ENCODE measurements around the gene INPP5A. TPM values are rescaled to one million over a fixed set of nuclear protein-coding genes. Genes with fewer than 3 reads are reported as not detected.

The INPP5A gene
- total RNA-seq, 2 donors from 2014 or later: 11.0 to 14.9 TPM

DNA sequence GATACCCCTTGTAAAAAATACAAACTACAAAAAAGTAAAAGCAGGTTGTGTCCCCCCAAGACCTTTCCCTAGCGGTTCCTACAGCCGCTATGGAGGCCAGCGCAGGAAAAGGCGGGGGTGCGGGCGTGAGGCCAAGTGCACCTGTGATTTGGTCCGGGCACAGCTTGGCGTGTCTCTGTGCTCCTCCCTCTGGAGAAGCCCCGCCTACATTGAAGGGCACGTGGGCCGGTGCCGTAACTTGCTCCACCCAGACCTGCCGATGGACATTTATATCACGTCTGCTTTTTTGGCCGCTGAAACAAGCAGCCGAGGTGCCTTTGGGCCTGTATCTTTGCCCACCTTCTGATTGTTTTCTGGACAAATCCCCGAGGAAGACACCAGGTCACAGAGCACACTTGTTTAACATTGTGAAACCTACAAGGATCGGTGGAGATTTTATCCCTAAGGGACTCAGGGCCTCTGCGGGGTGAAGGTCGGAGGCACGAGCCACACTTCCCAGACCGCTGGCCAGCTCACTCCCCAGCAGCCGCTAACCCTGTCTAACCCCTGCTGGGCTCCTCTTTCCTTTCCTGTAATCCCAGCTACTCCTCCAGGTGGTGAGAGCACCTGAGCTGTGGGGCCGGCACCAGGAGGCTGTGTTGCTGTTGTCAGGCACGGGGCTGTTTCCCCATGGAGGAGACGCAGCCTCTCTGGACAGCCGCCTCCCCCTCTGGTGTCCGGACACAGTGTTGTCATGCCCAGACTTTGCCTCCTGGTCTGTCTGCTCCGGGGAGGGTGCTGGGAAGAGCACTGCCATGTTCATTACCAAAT lies 18.8 kb upstream of the INPP5A start:
- H3K27ac Mint-ChIP-seq: no peak overlapping the region
- no peak for ATAC-seq (replicated peaks in 1 of 2)
- H3K9me3 Mint-ChIP-seq: no peaks in the 10 kb centered on the region

DNA sequence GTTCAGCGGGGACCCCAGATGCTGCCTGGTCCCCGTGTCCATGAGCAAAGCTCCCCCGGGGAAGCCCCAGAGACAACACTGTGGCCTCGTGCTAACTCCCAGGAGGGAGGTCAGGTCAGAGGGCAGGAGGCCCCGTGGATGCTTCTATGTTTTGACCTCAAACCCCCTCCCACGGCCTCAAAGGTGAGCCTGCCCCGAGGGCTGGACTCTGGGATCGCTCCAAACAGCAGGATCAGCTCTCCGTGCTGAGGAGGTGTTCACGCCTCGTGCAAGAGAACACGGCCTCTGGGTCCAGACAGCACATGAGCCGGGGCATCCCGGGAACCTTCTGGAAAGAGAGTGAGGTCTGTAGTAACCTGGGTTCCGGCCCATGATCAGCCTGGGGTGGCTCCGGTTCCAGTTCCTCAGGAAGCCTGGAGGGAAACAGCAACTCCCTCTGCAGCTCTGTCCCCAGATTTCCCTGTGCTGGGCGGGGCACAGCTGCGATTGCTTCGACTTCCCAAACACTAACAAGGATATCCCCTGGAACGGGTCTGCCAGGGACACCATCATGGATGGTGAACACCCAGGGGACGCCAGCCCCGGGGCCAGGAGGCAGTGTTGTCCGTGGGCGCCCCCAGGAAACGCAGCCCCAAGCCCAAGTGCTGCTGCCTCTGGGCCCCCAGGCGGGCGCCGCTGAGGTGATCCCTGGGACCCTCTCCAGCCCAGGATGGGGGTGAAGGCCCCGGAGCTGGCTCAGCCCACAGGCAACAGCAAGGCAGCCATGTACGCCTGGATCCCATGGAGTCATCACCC lies 18.0 kb upstream of the INPP5A start:
- H3K4me1 Mint-ChIP-seq (ENCODE audit: low read depth): no peaks in the 10 kb centered on the region
- no peaks in the 10 kb centered on the region for H3K36me3 Mint-ChIP-seq (ENCODE audit: insufficient read depth in 2 of 2)
- H3K9me3 Mint-ChIP-seq: no peaks in the 10 kb centered on the region
- no peaks in the 10 kb centered on the region for H3K27me3 Mint-ChIP-seq (ENCODE audit: low read depth)
- DNase-seq (no peak), ATAC-seq (replicated peaks in 1 of 2) (no peak)
- no peak overlapping the region for H3K27ac Mint-ChIP-seq
- no peak overlapping the region for H3K4me3 Mint-ChIP-seq

More for the DNA sequence above, 18.8 kb upstream of the INPP5A start:
- Mint-ChIP-seq H3K4me1 (ENCODE audit: low read depth) (no peaks in the 10 kb centered on the region), H3K27me3 (ENCODE audit: low read depth) (no peaks in the 10 kb centered on the region), H3K4me3 (no peak overlapping the region), H3K36me3 (ENCODE audit: insufficient read depth in 2 of 2) (no peaks in the 10 kb centered on the region)
- DNase-seq: no peak

DNA sequence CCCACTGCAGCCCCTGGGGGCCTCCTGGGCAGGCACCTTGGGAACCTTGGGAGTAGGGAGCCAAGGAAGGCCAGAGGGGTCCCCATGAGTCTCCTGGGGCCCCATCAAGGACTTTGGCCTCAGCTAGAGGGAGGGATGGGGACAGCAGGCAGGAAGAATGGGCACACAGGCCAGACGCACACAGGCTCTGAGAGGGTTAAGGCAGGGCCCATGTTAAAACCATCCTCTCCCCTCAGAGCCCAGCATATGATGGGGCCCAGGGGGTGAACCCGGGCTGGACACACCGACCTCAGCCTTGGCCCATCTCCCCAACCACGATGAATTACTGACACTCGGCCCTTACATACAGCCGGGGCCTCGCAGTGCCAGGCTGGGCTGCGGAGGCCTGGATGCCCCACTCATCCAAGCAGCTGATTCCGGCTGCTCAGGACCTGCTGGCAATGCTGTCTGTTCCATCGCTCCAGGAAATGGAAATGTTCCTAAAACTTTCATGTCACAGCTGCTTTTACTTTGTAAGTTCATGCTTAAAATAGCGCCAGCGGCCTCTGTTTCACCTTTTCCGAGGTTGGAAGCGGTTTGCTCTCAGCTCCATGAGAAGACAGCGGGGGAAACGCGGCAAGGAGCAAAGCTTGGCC lies 17.3 kb upstream of the INPP5A start:
- ATAC-seq (replicated peaks in 1 of 2) (no peak), DNase-seq (no peak)
- Mint-ChIP-seq H3K9me3 (no peaks in the 10 kb centered on the region), H3K36me3 (ENCODE audit: insufficient read depth in 2 of 2) (no peaks in the 10 kb centered on the region), H3K4me3 (no peak overlapping the region), H3K27ac (no peak overlapping the region), H3K27me3 (ENCODE audit: low read depth) (peaks cover 6% of the 10 kb centered on the region), H3K4me1 (ENCODE audit: low read depth) (no peaks in the 10 kb centered on the region)

DNA sequence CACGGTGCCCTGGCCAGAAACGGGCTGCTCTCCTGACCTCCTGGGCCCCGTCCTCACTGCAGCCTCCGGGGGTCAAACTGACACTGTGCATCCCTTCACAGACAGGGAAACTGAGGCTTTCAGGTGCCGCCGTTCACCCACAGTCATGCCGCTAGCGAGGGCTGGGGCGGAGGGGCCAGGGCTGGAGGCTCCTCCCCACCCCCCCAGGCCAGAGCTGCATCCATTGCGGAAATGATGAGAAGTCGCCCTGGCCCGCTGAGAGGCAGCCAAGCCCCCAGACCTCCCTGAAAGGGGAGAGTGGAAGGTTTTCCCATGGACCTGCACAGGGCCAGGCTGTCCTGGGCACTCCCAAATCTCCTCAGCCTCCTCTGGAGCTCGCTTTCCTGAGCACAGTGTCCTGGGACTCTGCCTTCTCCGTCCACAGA lies 16.5 kb upstream of the INPP5A start:
- Mint-ChIP-seq H3K9me3 (no peaks in the 10 kb centered on the region), H3K4me1 (ENCODE audit: low read depth) (no peaks in the 10 kb centered on the region), H3K27me3 (ENCODE audit: low read depth) (peaks cover 11% of the 10 kb centered on the region), H3K4me3 (no peak overlapping the region), H3K36me3 (ENCODE audit: insufficient read depth in 2 of 2) (no peaks in the 10 kb centered on the region), H3K27ac (no peak overlapping the region)
- DNase-seq (no peak), ATAC-seq (replicated peaks in 1 of 2) (no peak)

DNA sequence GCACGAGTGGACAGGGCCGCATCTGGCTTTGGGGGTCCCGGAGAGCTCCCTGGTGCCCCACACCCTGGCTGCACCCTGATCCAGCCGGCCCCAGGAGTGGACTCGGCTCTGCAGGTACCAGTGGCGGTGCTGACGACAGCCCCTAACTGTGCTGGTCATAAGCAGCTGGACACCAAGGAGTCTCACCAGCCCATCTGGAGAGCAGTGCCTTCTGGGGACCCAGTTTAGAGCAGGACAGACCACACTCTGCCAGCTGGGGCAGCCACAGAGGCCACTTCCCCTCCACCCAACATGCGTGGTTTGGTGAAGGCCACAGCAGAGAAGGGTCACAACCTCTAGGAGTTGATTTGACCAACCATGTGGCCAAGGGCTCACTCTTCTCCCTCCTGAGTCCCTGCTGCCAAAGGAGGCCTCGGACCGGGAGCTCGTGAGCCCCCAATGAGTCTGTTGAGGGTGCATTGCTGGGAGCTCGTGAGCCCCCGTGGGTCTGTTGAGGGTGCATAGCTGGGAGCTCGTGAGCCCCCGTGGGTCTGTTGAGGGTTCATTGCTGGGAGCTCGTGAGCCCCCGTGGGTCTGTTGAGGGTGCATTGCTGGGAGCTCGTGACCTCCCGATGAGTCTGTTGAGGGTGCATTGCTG lies 16.0 kb upstream of the INPP5A start:
- H3K27ac Mint-ChIP-seq: no peak overlapping the region

DNA sequence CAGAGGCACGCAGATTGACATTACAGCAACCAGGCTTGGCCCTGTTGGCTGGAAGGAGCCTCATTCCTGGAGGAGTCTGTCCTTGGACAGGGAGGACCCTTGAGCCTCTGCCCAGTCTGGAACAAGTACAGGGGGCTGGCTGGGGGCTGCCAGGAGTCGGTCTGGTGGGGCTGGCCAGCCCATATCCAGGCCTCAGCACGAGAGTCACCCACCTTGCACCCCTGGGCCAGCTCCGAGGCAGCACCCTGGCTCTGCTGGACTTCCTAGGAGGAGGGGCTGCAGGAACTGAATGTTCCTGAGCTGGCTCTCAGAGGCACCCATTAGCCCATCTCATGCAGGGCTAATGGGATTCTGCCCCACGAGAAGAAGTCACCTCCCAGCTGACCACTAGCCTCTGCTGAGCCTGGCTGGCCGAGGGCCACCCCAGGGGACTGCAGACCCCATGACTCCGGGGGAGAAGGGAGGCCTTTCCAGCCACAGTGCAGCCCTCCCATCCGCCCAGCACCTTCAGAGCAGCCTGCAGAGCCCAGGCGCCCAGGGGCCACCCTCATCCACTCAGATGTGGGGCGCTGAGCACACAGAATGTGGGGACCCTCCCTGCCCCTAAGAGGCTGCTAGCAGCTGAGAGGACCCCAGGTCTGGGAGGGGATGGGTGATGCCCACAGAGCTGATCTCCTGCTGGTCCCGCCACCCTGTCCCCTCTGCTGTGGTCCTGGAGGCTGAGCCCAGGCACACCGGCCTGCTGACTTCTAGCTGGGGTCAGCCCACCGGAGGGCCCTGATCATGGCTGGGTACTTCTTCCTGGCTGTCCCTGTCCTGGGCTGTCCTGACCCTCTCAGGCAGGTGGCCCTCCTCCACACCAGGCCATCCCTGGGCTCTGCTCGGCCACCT lies 14.8 kb upstream of the INPP5A start:
- no peaks in the 10 kb centered on the region for H3K9me3 Mint-ChIP-seq
- no peak for DNase-seq
- H3K27ac Mint-ChIP-seq: no peak overlapping the region
- peaks cover 18% of the 10 kb centered on the region for H3K27me3 Mint-ChIP-seq (ENCODE audit: low read depth)
- no peaks in the 10 kb centered on the region for H3K36me3 Mint-ChIP-seq (ENCODE audit: insufficient read depth in 2 of 2)
- no peak overlapping the region for H3K4me3 Mint-ChIP-seq
- H3K4me1 Mint-ChIP-seq (ENCODE audit: low read depth): no peaks in the 10 kb centered on the region
- no peak for ATAC-seq (replicated peaks in 1 of 2)

More for the DNA sequence above, 16.0 kb upstream of the INPP5A start:
- no peaks in the 10 kb centered on the region for H3K4me1 Mint-ChIP-seq (ENCODE audit: low read depth)
- ATAC-seq (replicated peaks in 1 of 2) (no peak), DNase-seq (no peak)
- no peaks in the 10 kb centered on the region for H3K9me3 Mint-ChIP-seq
- peaks cover 11% of the 10 kb centered on the region for H3K27me3 Mint-ChIP-seq (ENCODE audit: low read depth)
- no peak overlapping the region for H3K4me3 Mint-ChIP-seq
- no peaks in the 10 kb centered on the region for H3K36me3 Mint-ChIP-seq (ENCODE audit: insufficient read depth in 2 of 2)

DNA sequence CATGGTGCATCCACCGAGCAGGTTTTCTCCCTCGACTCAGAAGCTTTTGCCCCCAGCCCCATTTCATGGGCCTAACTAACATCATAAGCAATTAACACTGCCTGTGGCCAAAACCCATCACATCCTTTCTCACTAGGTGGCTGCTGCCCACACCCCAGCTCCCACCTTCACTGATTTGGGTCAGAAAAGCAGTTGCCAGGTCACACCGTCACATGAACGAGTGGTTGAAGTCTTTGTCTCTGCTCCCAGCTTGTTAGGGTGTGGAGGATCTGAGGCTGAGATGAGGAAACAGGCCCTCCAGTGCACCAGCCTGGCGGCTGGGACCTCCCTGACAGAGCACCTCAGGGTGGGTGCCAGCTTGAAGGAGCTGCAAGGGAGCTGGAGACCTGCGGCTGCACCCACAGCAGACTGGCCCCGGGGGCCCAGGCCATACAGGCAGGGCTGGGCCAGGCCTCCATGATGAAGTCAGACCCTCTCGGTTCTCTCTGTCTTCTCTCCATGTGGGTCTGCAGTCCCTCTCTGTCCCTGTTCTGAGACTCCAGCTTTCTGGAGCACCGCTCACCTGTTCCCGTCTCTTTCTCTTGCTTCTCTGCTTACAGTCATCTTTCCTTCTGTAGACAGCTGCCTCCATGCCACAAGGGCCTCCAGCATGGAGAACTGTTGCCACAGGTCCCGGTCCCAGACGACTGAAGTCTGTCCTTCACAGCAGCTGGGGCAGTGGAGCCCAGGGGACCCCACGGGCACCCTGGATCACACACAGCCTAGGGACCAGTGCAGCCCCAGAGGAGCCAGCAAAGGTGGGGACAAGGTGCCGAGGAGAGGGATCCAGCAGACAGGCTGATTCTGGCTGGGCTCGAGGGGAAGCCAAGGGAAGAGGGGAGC lies 13.8 kb upstream of the INPP5A start:
- H3K9me3 Mint-ChIP-seq: no peaks in the 10 kb centered on the region
- H3K4me1 Mint-ChIP-seq (ENCODE audit: low read depth): no peaks in the 10 kb centered on the region
- H3K4me3 Mint-ChIP-seq: no peak overlapping the region
- no peak for DNase-seq
- H3K27me3 Mint-ChIP-seq (ENCODE audit: low read depth): peaks cover 27% of the 10 kb centered on the region
- no peaks in the 10 kb centered on the region for H3K36me3 Mint-ChIP-seq (ENCODE audit: insufficient read depth in 2 of 2)
- ATAC-seq (replicated peaks in 1 of 2): no peak
- no peak overlapping the region for H3K27ac Mint-ChIP-seq

DNA sequence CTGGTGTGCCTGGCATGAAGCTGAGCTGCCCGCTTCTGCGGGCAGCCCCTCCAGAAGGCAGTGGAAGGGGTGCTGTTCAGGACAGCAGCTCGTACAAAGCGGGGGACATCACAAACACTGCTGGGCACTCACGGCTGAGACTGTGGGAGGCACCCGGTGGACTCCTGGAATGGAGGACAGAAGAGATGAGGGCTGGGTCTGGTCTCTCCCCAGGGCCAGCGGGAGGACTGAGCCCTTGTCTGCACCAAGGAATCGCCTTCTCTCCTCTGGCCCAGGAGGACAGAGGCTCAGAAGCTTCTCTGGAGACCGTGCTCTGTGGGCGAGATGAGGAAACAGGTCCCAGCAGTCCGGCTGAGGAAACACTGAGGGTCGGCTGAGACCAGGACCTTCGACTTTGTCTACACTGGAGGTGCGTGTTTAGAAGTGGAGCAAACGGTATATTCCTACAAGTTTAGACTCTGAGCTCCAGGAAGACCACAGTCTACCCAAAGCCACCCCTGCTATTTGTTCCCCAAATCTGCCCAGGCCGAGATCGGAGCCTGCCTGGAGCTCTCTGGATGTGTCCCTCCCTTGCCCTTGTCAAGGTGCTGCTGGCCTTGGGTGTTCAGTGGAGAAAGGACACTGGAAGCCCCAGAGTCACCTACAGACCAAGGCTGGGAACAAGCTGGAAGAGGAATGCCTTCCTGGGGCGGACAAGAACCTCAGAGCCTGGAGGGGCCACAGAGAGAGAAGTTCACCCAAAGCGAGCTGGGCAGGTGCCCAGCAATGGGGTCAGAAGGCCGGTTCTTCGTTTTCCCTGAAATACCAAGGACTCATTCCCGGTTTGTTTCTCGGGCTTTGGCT lies 12.9 kb upstream of the INPP5A start:
- H3K36me3 Mint-ChIP-seq (ENCODE audit: insufficient read depth in 2 of 2): peaks cover 0 to 2% of the 10 kb centered on the region in 2 donors
- no peak overlapping the region for H3K27ac Mint-ChIP-seq
- H3K4me1 Mint-ChIP-seq (ENCODE audit: low read depth): no peaks in the 10 kb centered on the region
- peaks cover 31% of the 10 kb centered on the region for H3K27me3 Mint-ChIP-seq (ENCODE audit: low read depth)
- no peak for ATAC-seq (replicated peaks in 1 of 2)
- DNase-seq: no peak
- H3K4me3 Mint-ChIP-seq: no peak overlapping the region
- no peaks in the 10 kb centered on the region for H3K9me3 Mint-ChIP-seq

DNA sequence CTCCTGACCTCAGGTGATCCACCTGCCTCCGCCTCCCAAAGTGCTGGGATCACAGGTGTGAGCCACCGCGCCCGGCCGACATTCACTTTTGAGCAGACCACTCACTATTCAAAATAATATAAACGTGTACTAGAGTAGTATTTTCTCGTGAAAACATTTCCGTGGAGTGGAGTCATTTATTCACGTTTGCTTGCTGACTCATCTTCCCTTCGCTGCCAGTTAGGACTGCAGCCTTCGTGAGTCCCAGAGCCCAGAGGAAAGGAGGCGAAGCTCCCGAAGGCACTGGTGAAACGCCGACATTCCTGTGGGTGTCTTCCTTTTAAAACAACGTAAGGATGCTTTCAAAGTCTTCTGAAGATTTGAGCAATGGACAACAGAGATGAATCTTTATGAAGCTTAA lies 10.9 kb upstream of the INPP5A start:
- Mint-ChIP-seq H3K4me1 (ENCODE audit: low read depth) (no peaks in the 10 kb centered on the region), H3K4me3 (no peak overlapping the region), H3K27me3 (ENCODE audit: low read depth) (peaks cover 41% of the 10 kb centered on the region), H3K9me3 (peaks cover 2 to 8% of the 10 kb centered on the region in 2 donors), H3K27ac (no peak overlapping the region), H3K36me3 (ENCODE audit: insufficient read depth in 2 of 2) (peaks cover 2 to 6% of the 10 kb centered on the region in 2 donors)
- DNase-seq: no peak
- ATAC-seq (replicated peaks in 1 of 2): no peak

DNA sequence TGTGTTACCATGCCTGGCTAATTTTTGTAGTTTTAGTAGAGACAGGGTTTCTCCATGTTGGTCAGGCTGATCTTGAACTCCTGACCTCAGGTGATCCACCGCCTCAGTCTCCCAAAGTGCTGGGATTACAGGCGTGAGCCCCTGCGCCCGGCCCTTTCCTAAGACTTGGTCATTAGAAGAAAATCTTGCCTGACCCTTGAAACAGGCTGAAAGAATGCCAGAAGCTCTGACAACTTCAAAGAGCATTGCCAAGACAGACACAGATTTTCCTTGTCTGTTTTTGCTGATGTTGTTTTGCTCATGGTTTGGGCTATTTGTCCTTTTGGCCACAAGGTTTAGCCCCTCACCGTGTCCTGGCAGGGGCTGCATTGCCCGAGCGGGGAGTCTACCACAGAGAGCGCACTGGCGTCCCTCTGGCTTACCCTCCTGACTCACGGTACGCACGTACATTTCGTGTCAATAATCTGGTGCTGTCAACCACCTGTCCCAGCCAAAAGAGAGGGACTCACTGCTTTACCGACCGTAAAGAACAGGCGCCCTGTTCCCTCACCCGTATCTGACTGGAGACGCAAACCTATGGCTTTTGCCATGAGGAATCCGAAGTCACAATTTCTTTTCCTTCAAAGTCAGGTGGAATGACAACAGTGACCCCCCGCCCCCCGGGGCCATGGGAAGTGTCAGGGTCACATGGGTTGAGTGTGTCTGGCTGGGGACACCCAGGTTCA lies 10.1 kb upstream of the INPP5A start:
- Mint-ChIP-seq H3K27ac (no peak overlapping the region), H3K27me3 (ENCODE audit: low read depth) (peaks cover 41% of the 10 kb centered on the region), H3K9me3 (peaks cover 4 to 10% of the 10 kb centered on the region in 2 donors), H3K4me3 (no peak overlapping the region), H3K36me3 (ENCODE audit: insufficient read depth in 2 of 2) (peaks cover 2 to 8% of the 10 kb centered on the region in 2 donors), H3K4me1 (ENCODE audit: low read depth) (no peaks in the 10 kb centered on the region)
- ATAC-seq (replicated peaks in 1 of 2) (no peak), DNase-seq (no peak)
